ENCODE measurements around the gene ADGRG7. TPM values are rescaled to one million over a fixed set of nuclear protein-coding genes. Genes with fewer than 3 reads are reported as not detected.

ADGRG7 gene
- total and polyA plus RNA-seq, 9 of the 15 experiments (the other 6 are each of a cell fraction or from before 2014, with no cell fraction given), result 0.03 TPM; not detected in 7

DNA sequence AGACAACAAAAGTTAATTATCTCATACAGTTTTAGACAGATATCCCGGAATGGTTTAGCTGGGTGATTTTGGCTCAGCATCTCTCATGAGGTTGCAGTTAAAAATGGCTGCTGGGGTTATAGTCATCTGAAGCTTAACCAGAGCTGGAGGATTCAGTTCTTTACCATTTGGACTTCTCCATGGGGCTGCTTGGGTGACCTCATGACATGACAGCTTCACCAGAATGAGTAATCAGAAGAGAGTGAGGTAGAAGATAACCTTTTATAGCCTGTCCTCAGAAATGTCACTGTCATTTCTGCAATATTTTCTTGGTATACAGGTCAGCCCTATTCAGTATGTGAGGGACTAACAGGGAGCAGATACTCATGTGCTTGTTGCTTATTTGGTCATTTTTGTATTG lies 130.8 kb downstream of the ADGRG7 start:
- ChIA-PET CTCF (ENCODE audit: low intra/inter-chr PET ratio) (no interaction called here), POLR2A (interaction anchor here (1.3 kb wide), 1 partner anchor 10 kb away, joined by 6 read pairs; no protein-coding TSS in a partner anchor)
- ATAC-seq (peak; percentile 67), FAIRE-seq (peak; percentile 19), DNase-seq (ENCODE audit: extremely low read depth in 1 of 4, low spot score in 3 of 4) (peak in 2 of 4 experiments; percentile 13 to 50)
- Histone ChIP-seq H2AFZ (ENCODE audit: low read depth, low read length) (no peak overlapping the region), H3K9me3 (replicated peaks; ENCODE audit: control insufficient read depth, insufficient read depth, low read depth, low read length) (no peaks in the 10 kb centered on the region), H3K36me3 (ENCODE audit: control insufficient read depth, insufficient read depth, low read length) (peaks cover 95% of the 10 kb centered on the region), H3K27ac (ENCODE audit: extremely low read depth, low read depth, low read length) (0 out of 3 replicates have a peak overlapping the region, but pooled peaks have one; percentile 15), H4K20me1 (replicated peaks; ENCODE audit: control insufficient read depth, insufficient read depth, low read length) (no peaks in the 10 kb centered on the region), H3K4me1 (replicated peaks in 1 of 2; ENCODE audit: control insufficient read depth in 2 of 2, insufficient read depth in 2 of 2, low read length in 2 of 2) (peaks cover 0 to 5% of the 10 kb centered on the region in 2 experiments; a peak in 2 of 5 replicates), H3K4me2 (ENCODE audit: insufficient read depth, low read length) (no peak overlapping the region), H3K9me1 (ENCODE audit: control insufficient read depth, insufficient read depth, low read length) (no peaks in the 10 kb centered on the region), H3K27me3 (ENCODE audit: control insufficient read depth in 2 of 2, insufficient read depth in 2 of 2, low read length in 2 of 2) (no peaks in the 10 kb centered on the region), H3K4me3 (no peak overlapping the region), H3K9ac (ENCODE audit: insufficient read depth in 1 of 2, low read depth in 2 of 2, low read length in 2 of 2) (no peak overlapping the region), H3K79me2 (ENCODE audit: control insufficient read depth, insufficient read depth, low read length) (peaks cover 6% of the 10 kb centered on the region; the same call in 2 of the 3 replicates)
- 79% methylated on average over 1 of the region's 1 CpG for WGBS (ENCODE audit: insufficient coverage, low coverage, missing lambda C conversion rate)
- no TSS peak for BruUV-seq (replicated peaks)
- TF ChIP-seq, protein P1, sequence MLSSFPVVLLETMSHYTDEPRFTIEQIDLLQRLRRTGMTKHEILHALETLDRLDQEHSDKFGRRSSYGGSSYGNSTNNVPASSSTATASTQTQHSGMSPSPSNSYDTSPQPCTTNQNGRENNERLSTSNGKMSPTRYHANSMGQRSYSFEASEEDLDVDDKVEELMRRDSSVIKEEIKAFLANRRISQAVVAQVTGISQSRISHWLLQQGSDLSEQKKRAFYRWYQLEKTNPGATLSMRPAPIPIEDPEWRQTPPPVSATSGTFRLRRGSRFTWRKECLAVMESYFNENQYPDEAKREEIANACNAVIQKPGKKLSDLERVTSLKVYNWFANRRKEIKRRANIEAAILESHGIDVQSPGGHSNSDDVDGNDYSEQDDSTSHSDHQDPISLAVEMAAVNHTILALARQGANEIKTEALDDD (IDR thresholded peaks at IDR 0.05), result peak; percentile 78
- peak; percentile 11 for TF ChIP-seq MEIS2 (IDR thresholded peaks at IDR 0.05; ENCODE audit: partially characterized antibody)
- peak; percentile 51; the same call in 1 of the 2 replicates for TF ChIP-seq FOSL1 (tag; conservative IDR thresholded peaks at IDR 0.05)
- TF ChIP-seq, protein P2, sequence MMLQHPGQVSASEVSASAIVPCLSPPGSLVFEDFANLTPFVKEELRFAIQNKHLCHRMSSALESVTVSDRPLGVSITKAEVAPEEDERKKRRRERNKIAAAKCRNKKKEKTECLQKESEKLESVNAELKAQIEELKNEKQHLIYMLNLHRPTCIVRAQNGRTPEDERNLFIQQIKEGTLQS (IDR thresholded peaks at IDR 0.05), result peak; percentile 66
- TF ChIP-seq, protein P2 (CRISPR knock-in tag; conservative IDR thresholded peaks at IDR 0.05), result no peak
- no peak for TF ChIP-seq JUND (IDR thresholded peaks at IDR 0.05; ENCODE audit: borderline replicate concordance, low read depth, low read length)
- TF ChIP-seq JUND (tag; IDR thresholded peaks at IDR 0.05; ENCODE audit: borderline replicate concordance, low read depth, low read length), result 0 out of 3 replicates have a peak, but pooled peaks have one; percentile 31
- TF ChIP-seq, protein P3, sequence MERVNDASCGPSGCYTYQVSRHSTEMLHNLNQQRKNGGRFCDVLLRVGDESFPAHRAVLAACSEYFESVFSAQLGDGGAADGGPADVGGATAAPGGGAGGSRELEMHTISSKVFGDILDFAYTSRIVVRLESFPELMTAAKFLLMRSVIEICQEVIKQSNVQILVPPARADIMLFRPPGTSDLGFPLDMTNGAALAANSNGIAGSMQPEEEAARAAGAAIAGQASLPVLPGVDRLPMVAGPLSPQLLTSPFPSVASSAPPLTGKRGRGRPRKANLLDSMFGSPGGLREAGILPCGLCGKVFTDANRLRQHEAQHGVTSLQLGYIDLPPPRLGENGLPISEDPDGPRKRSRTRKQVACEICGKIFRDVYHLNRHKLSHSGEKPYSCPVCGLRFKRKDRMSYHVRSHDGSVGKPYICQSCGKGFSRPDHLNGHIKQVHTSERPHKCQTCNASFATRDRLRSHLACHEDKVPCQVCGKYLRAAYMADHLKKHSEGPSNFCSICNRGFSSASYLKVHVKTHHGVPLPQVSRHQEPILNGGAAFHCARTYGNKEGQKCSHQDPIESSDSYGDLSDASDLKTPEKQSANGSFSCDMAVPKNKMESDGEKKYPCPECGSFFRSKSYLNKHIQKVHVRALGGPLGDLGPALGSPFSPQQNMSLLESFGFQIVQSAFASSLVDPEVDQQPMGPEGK (CRISPR knock-in tag; IDR thresholded peaks at IDR 0.05; ENCODE audit: borderline replicate concordance), result no peak
- TF ChIP-seq MTA2 (IDR thresholded peaks at IDR 0.05; ENCODE audit: low read depth), result no peak
- no peak for TF ChIP-seq ZNF354B (CRISPR knock-in tag; IDR thresholded peaks at IDR 0.05)
- peak in 1 of 3 experiments; percentile 41 for TF ChIP-seq YY1 (IDR thresholded peaks at IDR 0.05; ENCODE audit: borderline replicate concordance in 1 of 3, control insufficient read depth in 1 of 3, extremely low read depth in 1 of 3, insufficient read depth in 3 of 3, insufficient read length in 1 of 3, insufficient replicate concordance in 2 of 3, low read depth in 1 of 3, low read length in 2 of 3)
- TF ChIP-seq, protein P4, sequence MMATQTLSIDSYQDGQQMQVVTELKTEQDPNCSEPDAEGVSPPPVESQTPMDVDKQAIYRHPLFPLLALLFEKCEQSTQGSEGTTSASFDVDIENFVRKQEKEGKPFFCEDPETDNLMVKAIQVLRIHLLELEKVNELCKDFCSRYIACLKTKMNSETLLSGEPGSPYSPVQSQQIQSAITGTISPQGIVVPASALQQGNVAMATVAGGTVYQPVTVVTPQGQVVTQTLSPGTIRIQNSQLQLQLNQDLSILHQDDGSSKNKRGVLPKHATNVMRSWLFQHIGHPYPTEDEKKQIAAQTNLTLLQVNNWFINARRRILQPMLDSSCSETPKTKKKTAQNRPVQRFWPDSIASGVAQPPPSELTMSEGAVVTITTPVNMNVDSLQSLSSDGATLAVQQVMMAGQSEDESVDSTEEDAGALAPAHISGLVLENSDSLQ (IDR thresholded peaks at IDR 0.05), result peak; percentile 43; the same call in 1 of the 2 replicates
- TF ChIP-seq ZSCAN29 (IDR thresholded peaks at IDR 0.05), result no peak
- TF ChIP-seq PURB (CRISPR knock-in tag; IDR thresholded peaks at IDR 0.05; ENCODE audit: low read depth), result no peak
- in situ Hi-C loops (cut with MboI), result no loop called here
- intact Hi-C loops (cut with micrococcal nuclease), result no loop called here
